ENCODE data around the gene INPP5D. TPM values are rescaled to one million over a fixed set of nuclear protein-coding genes. Genes with fewer than 3 reads are reported as not detected.

INPP5D gene
- total RNA-seq, 1 experiment from 2014 or later, result 0.74 TPM

DNA sequence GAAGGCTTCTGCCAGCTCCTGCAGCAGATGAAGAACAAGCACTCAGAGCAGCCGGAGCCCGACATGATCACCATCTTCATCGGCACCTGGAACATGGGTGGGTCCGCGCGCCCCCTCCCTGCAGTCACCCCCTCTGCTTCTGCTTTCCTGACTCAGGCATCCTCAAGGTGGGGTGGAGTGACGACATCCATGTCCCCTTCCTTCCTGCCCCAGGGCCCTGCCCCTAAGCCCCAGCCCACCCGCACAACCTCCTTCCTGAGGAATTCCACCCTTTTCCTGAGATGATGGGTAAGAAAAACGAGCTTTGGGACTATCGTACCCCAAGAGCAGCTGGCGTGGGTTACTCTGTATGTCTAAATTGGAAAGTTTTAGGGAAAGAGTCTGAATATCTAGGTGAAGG, 101.6 kb downstream of the INPP5D start:
- Histone ChIP-seq H3K9me3 (ENCODE audit: insufficient read depth, low read depth) (no peaks in the 10 kb centered on the region), H4K20me1 (ENCODE audit: insufficient read depth) (no peaks in the 10 kb centered on the region), H3K4me1 (replicated peaks; ENCODE audit: insufficient read depth) (peaks cover 27% of the 10 kb centered on the region), H3F3A (ENCODE audit: insufficient read depth, low read depth) (peaks cover 28% of the 10 kb centered on the region; the same call in 1 of the 2 replicates), H3K4me2 (no peak overlapping the region), H3K9me2 (ENCODE audit: insufficient read depth) (no peaks in the 10 kb centered on the region), H3K4me3 (no peak overlapping the region), H3K79me2 (ENCODE audit: low read depth) (no peaks in the 10 kb centered on the region), H2AFZ (no peak overlapping the region), H3K27ac (no peak overlapping the region), H3K27me3 (ENCODE audit: insufficient read depth, low read depth) (no peaks in the 10 kb centered on the region), H3K36me3 (ENCODE audit: low read depth) (no peaks in the 10 kb centered on the region)
- no TSS peak for BruUV-seq (replicated peaks)
- DNase-seq, result no peak
- intact Hi-C loops (cut with micrococcal nuclease; ENCODE audit: unreplicated experiment), result no loop called here
- CTCF ChIA-PET, result no interaction called here
- TF ChIP-seq EZH2 (IDR thresholded peaks at IDR 0.05; ENCODE audit: low read depth), result no peak
- TF ChIP-seq, protein P1, sequence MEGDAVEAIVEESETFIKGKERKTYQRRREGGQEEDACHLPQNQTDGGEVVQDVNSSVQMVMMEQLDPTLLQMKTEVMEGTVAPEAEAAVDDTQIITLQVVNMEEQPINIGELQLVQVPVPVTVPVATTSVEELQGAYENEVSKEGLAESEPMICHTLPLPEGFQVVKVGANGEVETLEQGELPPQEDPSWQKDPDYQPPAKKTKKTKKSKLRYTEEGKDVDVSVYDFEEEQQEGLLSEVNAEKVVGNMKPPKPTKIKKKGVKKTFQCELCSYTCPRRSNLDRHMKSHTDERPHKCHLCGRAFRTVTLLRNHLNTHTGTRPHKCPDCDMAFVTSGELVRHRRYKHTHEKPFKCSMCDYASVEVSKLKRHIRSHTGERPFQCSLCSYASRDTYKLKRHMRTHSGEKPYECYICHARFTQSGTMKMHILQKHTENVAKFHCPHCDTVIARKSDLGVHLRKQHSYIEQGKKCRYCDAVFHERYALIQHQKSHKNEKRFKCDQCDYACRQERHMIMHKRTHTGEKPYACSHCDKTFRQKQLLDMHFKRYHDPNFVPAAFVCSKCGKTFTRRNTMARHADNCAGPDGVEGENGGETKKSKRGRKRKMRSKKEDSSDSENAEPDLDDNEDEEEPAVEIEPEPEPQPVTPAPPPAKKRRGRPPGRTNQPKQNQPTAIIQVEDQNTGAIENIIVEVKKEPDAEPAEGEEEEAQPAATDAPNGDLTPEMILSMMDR (conservative IDR thresholded peaks at IDR 0.05), result no peak
- POLR2A ChIA-PET (ENCODE audit: unreplicated experiment), result no interaction called here

DNA sequence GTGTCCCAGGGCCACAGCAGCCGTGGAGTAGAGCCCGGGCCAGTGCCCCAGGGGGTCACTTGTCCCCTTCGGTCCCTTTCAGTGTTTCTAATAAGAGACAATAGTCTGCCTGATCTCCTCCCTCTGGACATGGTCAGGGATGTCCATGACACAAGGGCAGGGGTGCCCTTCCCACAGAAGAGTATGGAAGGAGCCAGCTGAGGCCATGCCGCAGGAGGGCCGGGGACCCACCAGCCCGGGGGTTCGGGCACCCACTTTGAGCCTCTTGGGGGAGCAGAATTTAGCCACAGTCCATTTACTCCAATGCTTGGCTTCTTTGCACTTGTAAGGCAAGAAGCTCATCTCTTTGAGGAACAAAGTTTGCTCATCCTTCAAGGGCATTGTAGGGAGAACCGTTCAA, 102.6 kb downstream of the INPP5D start:
- H3K9me2 ChIP-seq (ENCODE audit: insufficient read depth), result no peaks in the 10 kb centered on the region
- intact Hi-C loops (cut with micrococcal nuclease; ENCODE audit: unreplicated experiment), result no loop called here
- no peaks in the 10 kb centered on the region for H4K20me1 ChIP-seq (ENCODE audit: insufficient read depth)
- no peak overlapping the region for H2AFZ ChIP-seq
- BruUV-seq (replicated peaks), result no TSS peak
- H3K27me3 ChIP-seq (ENCODE audit: insufficient read depth, low read depth), result no peaks in the 10 kb centered on the region
- H3K4me1 ChIP-seq (replicated peaks; ENCODE audit: insufficient read depth), result peaks cover 37% of the 10 kb centered on the region
- CTCF ChIA-PET, result no interaction called here
- peaks cover 38% of the 10 kb centered on the region; the same call in 1 of the 2 replicates for H3F3A ChIP-seq (ENCODE audit: insufficient read depth, low read depth)
- no peak for TF ChIP-seq EZH2 (IDR thresholded peaks at IDR 0.05; ENCODE audit: low read depth)
- TF ChIP-seq, protein P1 (conservative IDR thresholded peaks at IDR 0.05), result no peak
- DNase-seq, result no peak
- no peaks in the 10 kb centered on the region for H3K79me2 ChIP-seq (ENCODE audit: low read depth)
- H3K36me3 ChIP-seq (ENCODE audit: low read depth), result no peaks in the 10 kb centered on the region
- no peaks in the 10 kb centered on the region for H3K9me3 ChIP-seq (ENCODE audit: insufficient read depth, low read depth)
- no peak overlapping the region for H3K27ac ChIP-seq
- POLR2A ChIA-PET (ENCODE audit: unreplicated experiment), result no interaction called here
- H3K4me2 ChIP-seq, result no peak overlapping the region
- no peak overlapping the region for H3K4me3 ChIP-seq

DNA sequence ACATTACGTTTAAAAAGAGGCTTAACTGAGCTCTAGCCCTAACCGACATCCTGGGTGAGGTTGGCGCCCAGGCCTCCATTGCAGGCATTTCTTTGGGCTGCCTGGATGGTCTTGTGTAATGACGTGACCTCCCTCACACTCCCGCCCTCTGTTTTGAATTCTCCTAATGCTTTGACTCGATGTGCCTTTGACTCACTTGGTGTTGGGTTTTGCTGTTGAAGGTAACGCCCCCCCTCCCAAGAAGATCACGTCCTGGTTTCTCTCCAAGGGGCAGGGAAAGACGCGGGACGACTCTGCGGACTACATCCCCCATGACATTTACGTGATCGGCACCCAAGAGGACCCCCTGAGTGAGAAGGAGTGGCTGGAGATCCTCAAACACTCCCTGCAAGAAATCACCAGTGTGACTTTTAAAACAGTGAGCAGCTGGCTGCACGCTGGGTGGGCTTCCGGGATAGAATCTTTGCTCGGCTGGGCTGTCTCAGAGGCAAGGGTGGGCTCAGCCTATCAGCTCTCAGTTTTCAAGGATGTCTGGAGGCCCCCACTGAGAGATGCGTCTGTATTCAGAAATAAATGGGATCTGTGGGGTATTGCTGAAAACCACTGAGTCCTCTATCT, 103.5 kb downstream of the INPP5D start:
- H3K27ac ChIP-seq, result no peak overlapping the region
- no TSS peak for BruUV-seq (replicated peaks)
- no peaks in the 10 kb centered on the region for H3K36me3 ChIP-seq (ENCODE audit: low read depth)
- no peak overlapping the region for H3K4me2 ChIP-seq
- H4K20me1 ChIP-seq (ENCODE audit: insufficient read depth), result no peaks in the 10 kb centered on the region
- TF ChIP-seq EZH2 (IDR thresholded peaks at IDR 0.05; ENCODE audit: low read depth), result no peak
- TF ChIP-seq, protein P1 (conservative IDR thresholded peaks at IDR 0.05), result no peak
- intact Hi-C loops (cut with micrococcal nuclease; ENCODE audit: unreplicated experiment), result no loop called here
- no peak overlapping the region for H2AFZ ChIP-seq
- H3K4me3 ChIP-seq, result no peak overlapping the region
- no peaks in the 10 kb centered on the region for H3K9me2 ChIP-seq (ENCODE audit: insufficient read depth)
- ChIA-PET POLR2A (ENCODE audit: unreplicated experiment) (no interaction called here), CTCF (no interaction called here)
- no peaks in the 10 kb centered on the region for H3K27me3 ChIP-seq (ENCODE audit: insufficient read depth, low read depth)
- peaks cover 38% of the 10 kb centered on the region; the same call in 1 of the 2 replicates for H3F3A ChIP-seq (ENCODE audit: insufficient read depth, low read depth)
- H3K4me1 ChIP-seq (replicated peaks; ENCODE audit: insufficient read depth), result peaks cover 44% of the 10 kb centered on the region
- DNase-seq, result no peak
- no peaks in the 10 kb centered on the region for H3K79me2 ChIP-seq (ENCODE audit: low read depth)
- no peaks in the 10 kb centered on the region for H3K9me3 ChIP-seq (ENCODE audit: insufficient read depth, low read depth)

All from PC-9 (cell line).